Measurements from ENCODE around the gene TNIP1. TPM values are rescaled to one million over a fixed set of nuclear protein-coding genes. Genes with fewer than 3 reads are reported as not detected.

Gene TNIP1
- total RNA-seq, 3 donors from 2014 or later (not counting 1 experiment from before 2014, with no cell fraction given), result 140 to 180 (median 153) TPM

DNA sequence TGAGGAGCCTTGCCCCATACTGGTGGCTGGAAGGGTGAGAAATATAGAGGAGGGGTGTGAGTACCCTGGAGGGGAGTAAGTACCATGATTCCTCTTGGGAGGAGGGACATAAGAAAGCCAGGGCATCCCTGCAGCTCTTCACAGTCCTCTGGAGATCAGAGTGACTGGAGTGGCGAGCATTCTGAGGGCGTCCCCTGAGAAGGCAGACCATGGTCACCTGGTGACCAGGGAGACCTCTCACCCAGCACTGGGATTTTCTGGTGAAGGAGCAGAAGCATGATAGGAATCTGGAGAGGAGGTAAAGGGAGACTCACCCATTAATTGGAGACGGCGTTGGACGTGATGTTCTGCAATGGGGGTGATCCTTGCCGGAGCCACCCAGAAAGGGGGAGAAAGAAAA lies 88.1 kb downstream of the TNIP1 start:
- intact Hi-C loops (cut with micrococcal nuclease), result no loop called here
- Histone ChIP-seq H3K4me3 (ENCODE audit: low read length) (no peak overlapping the region), H3K27me3 (ENCODE audit: control insufficient read depth, insufficient read depth, low read length) (no peaks in the 10 kb centered on the region), H3K9me3 (ENCODE audit: control insufficient read depth, insufficient read depth, low read length) (no peaks in the 10 kb centered on the region), H3K36me3 (ENCODE audit: control insufficient read depth, insufficient read depth, low read length) (no peaks in the 10 kb centered on the region), H3K4me1 (ENCODE audit: control insufficient read depth, insufficient read depth, low read length) (no peaks in the 10 kb centered on the region), H3K27ac (ENCODE audit: low read length) (no peak overlapping the region)
- Mint-ChIP-seq H3K9me3 (no peaks in the 10 kb centered on the region), H3K4me3 (no peak overlapping the region), H3K4me1 (no peaks in the 10 kb centered on the region), H3K36me3 (no peaks in the 10 kb centered on the region), H3K27ac (no peak overlapping the region), H3K27me3 (ENCODE audit: low read depth in 2 of 2) (peaks cover 6 to 24% of the 10 kb centered on the region in 2 donors)
- 95% methylated on average over 6 of the region's 6 CpGs for WGBS (ENCODE audit: insufficient coverage)
- ATAC-seq, result no peak
- TF ChIP-seq, protein P1, sequence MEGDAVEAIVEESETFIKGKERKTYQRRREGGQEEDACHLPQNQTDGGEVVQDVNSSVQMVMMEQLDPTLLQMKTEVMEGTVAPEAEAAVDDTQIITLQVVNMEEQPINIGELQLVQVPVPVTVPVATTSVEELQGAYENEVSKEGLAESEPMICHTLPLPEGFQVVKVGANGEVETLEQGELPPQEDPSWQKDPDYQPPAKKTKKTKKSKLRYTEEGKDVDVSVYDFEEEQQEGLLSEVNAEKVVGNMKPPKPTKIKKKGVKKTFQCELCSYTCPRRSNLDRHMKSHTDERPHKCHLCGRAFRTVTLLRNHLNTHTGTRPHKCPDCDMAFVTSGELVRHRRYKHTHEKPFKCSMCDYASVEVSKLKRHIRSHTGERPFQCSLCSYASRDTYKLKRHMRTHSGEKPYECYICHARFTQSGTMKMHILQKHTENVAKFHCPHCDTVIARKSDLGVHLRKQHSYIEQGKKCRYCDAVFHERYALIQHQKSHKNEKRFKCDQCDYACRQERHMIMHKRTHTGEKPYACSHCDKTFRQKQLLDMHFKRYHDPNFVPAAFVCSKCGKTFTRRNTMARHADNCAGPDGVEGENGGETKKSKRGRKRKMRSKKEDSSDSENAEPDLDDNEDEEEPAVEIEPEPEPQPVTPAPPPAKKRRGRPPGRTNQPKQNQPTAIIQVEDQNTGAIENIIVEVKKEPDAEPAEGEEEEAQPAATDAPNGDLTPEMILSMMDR (IDR thresholded peaks at IDR 0.05), result no peak
- no peak for DNase-seq

DNA sequence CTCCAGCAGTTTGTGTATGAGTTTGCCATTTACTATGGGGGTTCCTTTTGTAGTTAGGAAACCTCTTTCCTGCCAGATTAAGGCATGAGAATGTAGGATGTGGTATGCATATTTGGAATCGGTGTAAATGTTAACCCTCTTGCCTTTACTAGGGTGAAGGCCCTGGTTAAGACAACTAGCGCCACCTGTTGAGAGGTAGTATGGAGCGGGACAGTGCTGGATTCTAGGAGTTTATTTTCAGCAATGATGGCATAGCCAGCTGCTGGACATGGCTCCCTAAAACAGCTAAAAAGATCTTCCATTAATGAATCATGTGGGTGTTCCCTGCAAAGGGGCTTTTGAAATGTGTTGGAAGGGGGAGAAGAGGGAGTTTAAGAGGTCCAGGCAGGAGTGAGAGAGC lies 91.1 kb downstream of the TNIP1 start:
- Mint-ChIP-seq H3K4me1 (no peaks in the 10 kb centered on the region), H3K9me3 (no peaks in the 10 kb centered on the region), H3K4me3 (no peak overlapping the region), H3K27ac (no peak overlapping the region), H3K27me3 (ENCODE audit: low read depth in 2 of 2) (peaks cover 11 to 21% of the 10 kb centered on the region in 2 donors), H3K36me3 (no peaks in the 10 kb centered on the region)
- no peak overlapping the region for H3K27ac ChIP-seq (ENCODE audit: low read length)
- intact Hi-C loops (cut with micrococcal nuclease), result no loop called here
- ATAC-seq, result no peak
- H3K27me3 ChIP-seq (ENCODE audit: control insufficient read depth, insufficient read depth, low read length), result no peaks in the 10 kb centered on the region
- WGBS (ENCODE audit: insufficient coverage), result 93% methylated on average over 3 of the region's 3 CpGs
- H3K36me3 ChIP-seq (ENCODE audit: control insufficient read depth, insufficient read depth, low read length), result no peaks in the 10 kb centered on the region
- DNase-seq, result peak in 1 of 2 donors; percentile 9
- TF ChIP-seq, protein P1 (IDR thresholded peaks at IDR 0.05), result no peak
- no peaks in the 10 kb centered on the region for H3K4me1 ChIP-seq (ENCODE audit: control insufficient read depth, insufficient read depth, low read length)
- no peak overlapping the region for H3K4me3 ChIP-seq (ENCODE audit: low read length)
- H3K9me3 ChIP-seq (ENCODE audit: control insufficient read depth, insufficient read depth, low read length), result no peaks in the 10 kb centered on the region

DNA sequence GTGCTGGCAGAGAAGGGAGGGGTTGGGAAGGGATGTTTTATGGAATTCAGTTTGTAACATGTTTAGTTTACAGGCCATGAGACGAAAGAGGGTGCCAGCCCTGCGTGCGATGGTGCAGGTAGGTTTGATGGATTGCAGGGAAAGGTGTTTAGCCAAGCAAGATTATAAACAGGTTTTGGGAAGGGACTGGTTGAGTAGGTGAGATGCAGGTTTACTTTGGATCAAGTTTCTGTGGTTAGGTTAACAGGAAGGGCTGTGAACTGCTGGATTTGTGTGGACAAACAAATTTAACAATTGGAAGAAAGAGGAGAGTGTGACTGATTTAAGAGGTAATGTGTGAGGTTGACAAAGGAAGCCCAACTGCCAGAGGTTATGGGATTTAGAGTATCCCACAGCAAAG lies 93.1 kb downstream of the TNIP1 start:
- no peak overlapping the region for H3K4me3 Mint-ChIP-seq
- DNase-seq (no peak), ATAC-seq (no peak)
- H3K27ac ChIP-seq (ENCODE audit: low read length), result no peak overlapping the region
- H3K27me3 Mint-ChIP-seq (ENCODE audit: low read depth in 2 of 2), result peaks cover 14 to 20% of the 10 kb centered on the region in 2 donors
- no peaks in the 10 kb centered on the region for H3K4me1 Mint-ChIP-seq
- TF ChIP-seq, protein P1 (IDR thresholded peaks at IDR 0.05), result no peak
- H3K9me3 Mint-ChIP-seq, result no peaks in the 10 kb centered on the region
- H3K36me3 ChIP-seq (ENCODE audit: control insufficient read depth, insufficient read depth, low read length), result no peaks in the 10 kb centered on the region
- intact Hi-C loops (cut with micrococcal nuclease), result no loop called here
- H3K27me3 ChIP-seq (ENCODE audit: control insufficient read depth, insufficient read depth, low read length), result no peaks in the 10 kb centered on the region
- no peaks in the 10 kb centered on the region for H3K9me3 ChIP-seq (ENCODE audit: control insufficient read depth, insufficient read depth, low read length)
- no peak overlapping the region for H3K27ac Mint-ChIP-seq
- H3K36me3 Mint-ChIP-seq, result no peaks in the 10 kb centered on the region
- WGBS (ENCODE audit: insufficient coverage), result 89% methylated on average over 3 of the region's 3 CpGs
- H3K4me3 ChIP-seq (ENCODE audit: low read length), result no peak overlapping the region
- H3K4me1 ChIP-seq (ENCODE audit: control insufficient read depth, insufficient read depth, low read length), result no peaks in the 10 kb centered on the region

Other genes with a start within 250 kb of the TNIP1 start
- gene IRGM, start 234.5 kb downstream of the TNIP1 start, total RNA-seq, result 1 to 10 TPM in 2 of 3 donors, under 1 TPM in 1; 0.85 to 5.7 (median 2.4) TPM
- gene ZNF300, start 176.1 kb downstream of the TNIP1 start, total RNA-seq, result 1 to 10 TPM; 5.8 to 9.9 (median 6.2) TPM
- 1 to 10 TPM in 1 of 3 donors, not detected in 2; 1.1 TPM for gene GPX3, start 60.4 kb downstream of the TNIP1 start, total RNA-seq
- 100 to 1,000 TPM; 504 to 629 (median 535) TPM for gene ANXA6, start 76.7 kb upstream of the TNIP1 start, total RNA-seq
- 100 to 1,000 TPM; 181 to 227 (median 204) TPM for gene CCDC69, start 143.1 kb upstream of the TNIP1 start, total RNA-seq
- 10 to 100 TPM in 2 of 3 donors, 1 to 10 TPM in 1; 9.6 to 15.9 (median 15.6) TPM for gene GM2A, start 172.2 kb upstream of the TNIP1 start, total RNA-seq
- not detected for gene SLC36A3, start 222.7 kb upstream of the TNIP1 start, total RNA-seq

All from natural killer cell (primary cell).